IgD-negative memory B cell (primary cell): ENCODE data around the gene UBE2V1. TPM values are rescaled to one million over a fixed set of nuclear protein-coding genes. Genes with fewer than 3 reads are reported as not detected.

Experiments used
- H3K27ac Mint-ChIP-seq, 3 donors: one replicate each; pipeline ENCODE4 v1.8.0; 2020 to 2022; ENCODE audit warnings: mild to moderate bottlenecking in 3 of 3, mixed read lengths in 3 of 3, moderate library complexity in 1 of 3
- H3K27me3 Mint-ChIP-seq: one replicate; pipeline ENCODE4 v1.8.0; 2021; ENCODE audit warnings: mixed read lengths
- H3K36me3 Mint-ChIP-seq: one replicate; pipeline ENCODE4 v1.8.0; 2020; ENCODE audit warnings: mild to moderate bottlenecking, mixed read lengths
- H3K4me1 Mint-ChIP-seq, 3 donors: one replicate each; pipeline ENCODE4 v1.8.0; 2020 to 2022; ENCODE audit warnings: mixed read lengths in 3 of 3, mild to moderate bottlenecking in 1 of 3
- H3K4me3 Mint-ChIP-seq, 4 donors: one replicate each; pipeline ENCODE4 v1.8.0; 2020 to 2022; ENCODE audit warnings: mild to moderate bottlenecking in 4 of 4, mixed read lengths in 4 of 4, moderate library complexity in 3 of 4
- H3K9me3 Mint-ChIP-seq, 3 donors: one replicate each; pipeline ENCODE4 v1.8.0; 2020 to 2021; ENCODE audit warnings: mixed read lengths in 3 of 3, mild to moderate bottlenecking in 1 of 3
- polyA plus RNA-seq: library from polyadenylated mRNA; unstranded; fragments of 300-500 nt; fragmentation: Illumina TruSeq; gene quantifications from one replicate; pipeline ENCODE4 v1.2.3, GENCODE V29; 2021

UBE2V1 gene
- polyA plus RNA-seq, 1 donor from 2014 or later, result 125 TPM

GRCh38 chr20:50048420-50049166 is 64.4 kb downstream of the UBE2V1 start:
- Mint-ChIP-seq H3K9me3 (no peaks in the 10 kb centered on the region), H3K27me3 (peaks cover 1% of the 10 kb centered on the region), H3K4me3 (peak overlapping the region in 2 of 4 donors; percentile 29 to 92), H3K27ac (peak overlapping the region in 2 of 3 donors; percentile 20 to 82), H3K36me3 (no peaks in the 10 kb centered on the region), H3K4me1 (peaks cover 13 to 19% (median 17%) of the 10 kb centered on the region in 3 donors)

GRCh38 chr20:50044353-50044960 is 68.5 kb downstream of the UBE2V1 start:
- Mint-ChIP-seq H3K27me3 (no peaks in the 10 kb centered on the region), H3K27ac (no peak overlapping the region), H3K36me3 (no peaks in the 10 kb centered on the region), H3K4me1 (peaks cover 20 to 24% (median 22%) of the 10 kb centered on the region in 3 donors), H3K4me3 (no peak overlapping the region), H3K9me3 (no peaks in the 10 kb centered on the region)

- no peak overlapping the region for H3K4me3 Mint-ChIP-seq
- H3K27ac Mint-ChIP-seq, result no peak overlapping the region
- H3K9me3 Mint-ChIP-seq, result no peaks in the 10 kb centered on the region
- peaks cover 17 to 19% (median 18%) of the 10 kb centered on the region in 3 donors for H3K4me1 Mint-ChIP-seq
- H3K27me3 Mint-ChIP-seq, result no peaks in the 10 kb centered on the region
- no peaks in the 10 kb centered on the region for H3K36me3 Mint-ChIP-seq
Observed at GRCh38 chr20:50043573-50044352, 69.2 kb downstream of the UBE2V1 start.

- Mint-ChIP-seq H3K9me3 (no peaks in the 10 kb centered on the region), H3K27ac (no peak overlapping the region), H3K27me3 (no peaks in the 10 kb centered on the region), H3K4me3 (peak overlapping the region in 1 of 4 donors; percentile 43), H3K36me3 (no peaks in the 10 kb centered on the region), H3K4me1 (peaks cover 12 to 16% (median 13%) of the 10 kb centered on the region in 3 donors)
Observed at GRCh38 chr20:50042370-50043313, 70.3 kb downstream of the UBE2V1 start.

- peak overlapping the region; percentile 30 to 93 (median 73) for H3K4me3 Mint-ChIP-seq
- no peaks in the 10 kb centered on the region for H3K27me3 Mint-ChIP-seq
- no peaks in the 10 kb centered on the region for H3K9me3 Mint-ChIP-seq
- H3K36me3 Mint-ChIP-seq, result no peaks in the 10 kb centered on the region
- peak overlapping the region; percentile 27 to 94 (median 81) for H3K27ac Mint-ChIP-seq
- peaks cover 10 to 13% (median 11%) of the 10 kb centered on the region in 3 donors for H3K4me1 Mint-ChIP-seq
Observed at GRCh38 chr20:50041246-50041873, 71.6 kb downstream of the UBE2V1 start.

- no peaks in the 10 kb centered on the region for H3K27me3 Mint-ChIP-seq
- no peaks in the 10 kb centered on the region for H3K9me3 Mint-ChIP-seq
- H3K4me3 Mint-ChIP-seq, result peak overlapping the region in 2 of 4 donors; percentile 82 to 93
- peaks cover 7 to 11% (median 10%) of the 10 kb centered on the region in 3 donors for H3K4me1 Mint-ChIP-seq
- peak overlapping the region; percentile 27 to 94 (median 81) for H3K27ac Mint-ChIP-seq
- no peaks in the 10 kb centered on the region for H3K36me3 Mint-ChIP-seq
Observed at GRCh38 chr20:50040432-50041245, 72.3 kb downstream of the UBE2V1 start.

GRCh38 chr20:50039706-50040431 is 73.1 kb downstream of the UBE2V1 start:
- peak overlapping the region in 1 of 4 donors; percentile 90 for H3K4me3 Mint-ChIP-seq
- no peak overlapping the region for H3K27ac Mint-ChIP-seq
- peaks cover 6 to 11% (median 10%) of the 10 kb centered on the region in 3 donors for H3K4me1 Mint-ChIP-seq
- no peaks in the 10 kb centered on the region for H3K36me3 Mint-ChIP-seq
- H3K27me3 Mint-ChIP-seq, result no peaks in the 10 kb centered on the region
- no peaks in the 10 kb centered on the region for H3K9me3 Mint-ChIP-seq

- no peak overlapping the region for H3K27ac Mint-ChIP-seq
- no peaks in the 10 kb centered on the region for H3K9me3 Mint-ChIP-seq
- H3K4me1 Mint-ChIP-seq, result peaks cover 6 to 11% (median 10%) of the 10 kb centered on the region in 3 donors
- H3K36me3 Mint-ChIP-seq, result no peaks in the 10 kb centered on the region
- no peaks in the 10 kb centered on the region for H3K27me3 Mint-ChIP-seq
- H3K4me3 Mint-ChIP-seq, result no peak overlapping the region
Observed at GRCh38 chr20:50038574-50038991, 74.4 kb downstream of the UBE2V1 start.

GRCh38 chr20:50038169-50038568 is 74.8 kb downstream of the UBE2V1 start:
- no peaks in the 10 kb centered on the region for H3K9me3 Mint-ChIP-seq
- H3K4me3 Mint-ChIP-seq, result no peak overlapping the region
- H3K4me1 Mint-ChIP-seq, result peaks cover 6 to 11% (median 10%) of the 10 kb centered on the region in 3 donors
- H3K27ac Mint-ChIP-seq, result no peak overlapping the region
- no peaks in the 10 kb centered on the region for H3K27me3 Mint-ChIP-seq
- H3K36me3 Mint-ChIP-seq, result no peaks in the 10 kb centered on the region

GRCh38 chr20:50037575-50037974 is 75.4 kb downstream of the UBE2V1 start:
- Mint-ChIP-seq H3K9me3 (no peaks in the 10 kb centered on the region), H3K27ac (no peak overlapping the region)

GRCh38 chr20:50037123-50037522 is 75.8 kb downstream of the UBE2V1 start:
- Mint-ChIP-seq H3K4me1 (peaks cover 6 to 11% (median 10%) of the 10 kb centered on the region in 3 donors), H3K27ac (no peak overlapping the region), H3K9me3 (no peaks in the 10 kb centered on the region), H3K4me3 (no peak overlapping the region), H3K36me3 (no peaks in the 10 kb centered on the region), H3K27me3 (no peaks in the 10 kb centered on the region)

More at GRCh38 chr20:50037575-50037974, 75.4 kb downstream of the UBE2V1 start:
- no peaks in the 10 kb centered on the region for H3K27me3 Mint-ChIP-seq
- H3K4me3 Mint-ChIP-seq, result no peak overlapping the region
- no peaks in the 10 kb centered on the region for H3K36me3 Mint-ChIP-seq
- peaks cover 6 to 11% (median 10%) of the 10 kb centered on the region in 3 donors for H3K4me1 Mint-ChIP-seq

- Mint-ChIP-seq H3K36me3 (no peaks in the 10 kb centered on the region), H3K4me1 (peaks cover 6 to 11% (median 10%) of the 10 kb centered on the region in 3 donors), H3K27ac (no peak overlapping the region), H3K9me3 (no peaks in the 10 kb centered on the region), H3K27me3 (no peaks in the 10 kb centered on the region), H3K4me3 (no peak overlapping the region)
Observed at GRCh38 chr20:50036703-50037102, 76.2 kb downstream of the UBE2V1 start.
